ENCODE measurements around the gene G3BP1.
"Not testable (repeated sequence)": the region's sequence is repeated elsewhere in the genome, so short reads cannot be mapped to it uniquely, and the experiment has no call there.

G3BP1 gene

DNA sequence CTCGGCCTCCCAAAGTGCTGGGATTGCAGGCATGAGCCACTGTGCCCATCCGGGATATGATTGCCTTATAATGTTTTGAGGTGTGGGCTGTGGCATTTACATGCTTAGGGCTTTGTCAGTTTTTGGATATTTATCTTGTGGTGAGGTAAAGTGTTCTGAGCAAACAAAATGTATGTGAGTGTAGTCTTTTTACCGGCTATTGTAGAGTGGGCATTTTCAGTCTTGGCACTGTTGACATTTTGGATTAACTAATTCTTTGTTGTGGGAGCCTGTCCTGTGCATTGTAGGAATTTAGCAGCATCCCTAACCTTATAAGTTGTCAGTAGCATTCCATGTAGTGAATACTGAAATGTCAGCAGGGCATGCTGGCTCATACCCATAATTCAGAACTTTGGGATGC is 21.6 kb downstream of the G3BP1 start:
- in situ Hi-C loops (cut with HindIII; ENCODE audit: low sequenced_read_pairs), result no loop called here

GRCh38 chr5:151795426-151795825 is 23.7 kb downstream of the G3BP1 start:
- in situ Hi-C loops (cut with HindIII; ENCODE audit: low sequenced_read_pairs), result no loop called here

DNA sequence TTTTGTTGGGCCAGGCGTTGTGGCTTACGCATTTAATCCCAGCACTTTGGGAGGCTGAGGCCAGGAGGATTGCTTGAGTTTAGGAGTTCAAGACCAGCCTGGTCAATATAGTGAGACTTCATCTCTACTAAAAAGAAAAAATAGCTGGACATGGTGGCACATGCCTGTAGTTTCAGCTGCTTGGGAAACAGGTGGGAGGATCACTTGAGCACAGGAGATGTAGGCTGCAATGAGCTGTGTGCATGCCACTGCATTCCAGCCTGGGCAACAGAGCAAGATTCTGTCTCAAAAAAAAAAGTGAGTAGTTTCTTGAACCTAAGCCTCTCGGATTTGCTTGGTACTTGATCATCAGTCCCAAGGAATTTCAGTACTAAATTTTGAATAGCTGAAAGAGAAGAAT is 26.9 kb downstream of the G3BP1 start:
- in situ Hi-C loops (cut with HindIII; ENCODE audit: low sequenced_read_pairs), result no loop called here

DNA sequence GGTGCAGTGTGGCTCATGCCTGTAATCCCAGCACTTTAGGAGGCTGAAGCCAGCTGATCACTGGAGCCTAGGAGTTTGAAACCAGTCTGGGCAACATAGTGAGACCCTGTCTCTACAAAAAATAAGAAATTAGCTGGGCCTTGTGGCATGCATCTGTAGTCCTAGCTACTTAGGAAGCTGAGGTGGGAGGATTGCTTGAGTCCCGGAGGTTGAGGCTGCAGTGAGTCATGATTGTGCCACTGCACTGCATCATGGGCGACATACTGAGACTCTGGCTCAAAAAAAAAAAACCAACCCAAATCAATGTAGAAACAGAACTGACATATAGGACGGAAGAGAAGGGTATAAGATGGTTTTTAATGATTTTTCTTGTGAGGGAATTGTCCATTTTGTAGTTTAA is 27.7 kb downstream of the G3BP1 start:
- in situ Hi-C loops (cut with HindIII; ENCODE audit: low sequenced_read_pairs), result no loop called here

DNA sequence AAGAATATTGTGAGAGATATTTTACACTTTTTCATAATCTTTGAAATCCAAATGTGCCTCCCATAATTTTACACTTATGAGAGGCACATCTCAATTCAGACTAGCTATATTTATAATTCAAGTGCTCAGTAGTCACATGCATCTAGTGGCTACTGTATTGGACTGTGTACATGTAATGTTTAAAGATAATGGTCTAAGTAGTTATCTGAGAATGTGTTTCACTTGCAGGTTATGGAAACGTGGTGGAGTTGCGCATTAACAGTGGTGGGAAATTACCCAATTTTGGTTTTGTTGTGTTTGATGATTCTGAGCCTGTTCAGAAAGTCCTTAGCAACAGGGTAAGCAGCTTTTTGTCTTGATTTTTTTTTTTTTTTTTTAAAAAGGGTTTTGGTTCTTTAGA is 28.8 kb downstream of the G3BP1 start:
- in situ Hi-C loops (cut with HindIII; ENCODE audit: low sequenced_read_pairs), result no loop called here

- in situ Hi-C loops (cut with HindIII; ENCODE audit: low sequenced_read_pairs), result no loop called here
Measured at GRCh38 chr5:151805414-151806223, 33.9 kb downstream of the G3BP1 start.

DNA sequence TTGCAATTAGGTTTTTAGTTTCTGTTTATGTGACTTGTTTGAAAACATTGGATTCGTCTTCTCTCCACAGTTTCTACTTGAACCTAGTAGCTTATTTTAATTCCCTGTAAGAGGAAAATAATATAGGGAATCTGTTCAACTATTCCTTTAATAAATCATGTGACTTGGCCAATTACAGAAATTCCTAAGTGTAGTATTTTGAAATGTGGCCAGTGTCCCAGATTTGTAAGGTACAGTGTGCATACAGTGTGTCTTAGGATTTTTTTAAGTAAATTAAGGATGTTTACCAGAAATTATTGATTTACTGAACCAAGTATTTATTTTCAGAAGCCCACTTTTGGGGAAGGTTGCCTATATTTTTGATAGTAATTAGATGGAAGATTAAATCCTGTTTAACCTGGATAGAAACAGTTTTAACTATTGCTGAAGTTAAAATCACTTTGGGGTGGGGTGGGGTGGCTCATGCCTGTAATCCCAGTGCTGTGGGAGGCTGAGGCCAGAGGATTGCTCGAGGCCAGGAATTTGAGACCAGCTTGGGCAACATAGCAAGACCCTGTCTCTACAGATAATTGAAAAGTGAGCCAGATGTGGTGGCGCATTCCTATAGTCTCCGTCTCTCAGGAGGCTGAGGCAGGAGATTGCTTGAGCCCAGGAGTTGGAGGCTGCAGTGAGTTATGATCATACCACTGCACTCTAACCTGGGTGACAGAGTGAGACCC is 36.9 kb downstream of the G3BP1 start:
- in situ Hi-C loops (cut with HindIII; ENCODE audit: low sequenced_read_pairs), result no loop called here

DNA sequence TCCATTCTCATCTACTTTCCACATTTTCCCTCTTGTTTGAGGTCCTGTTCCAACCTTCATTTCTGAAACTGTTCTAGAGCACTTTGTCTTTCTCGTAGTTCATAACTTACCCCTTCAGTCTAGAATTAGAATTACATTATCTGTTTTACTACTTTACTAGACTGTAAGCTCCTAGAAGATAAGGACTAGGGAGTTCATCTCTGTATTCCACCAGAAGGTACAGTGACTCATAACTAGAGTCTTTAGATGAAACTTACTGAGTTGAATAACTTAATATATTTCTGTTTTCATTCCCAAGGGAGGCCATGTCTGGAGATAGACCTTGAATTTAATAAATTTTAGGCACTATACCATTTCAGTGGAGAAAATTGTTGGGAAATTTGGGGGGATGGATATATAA is 38.7 kb downstream of the G3BP1 start:
- in situ Hi-C loops (cut with HindIII; ENCODE audit: low sequenced_read_pairs), result no loop called here

DNA sequence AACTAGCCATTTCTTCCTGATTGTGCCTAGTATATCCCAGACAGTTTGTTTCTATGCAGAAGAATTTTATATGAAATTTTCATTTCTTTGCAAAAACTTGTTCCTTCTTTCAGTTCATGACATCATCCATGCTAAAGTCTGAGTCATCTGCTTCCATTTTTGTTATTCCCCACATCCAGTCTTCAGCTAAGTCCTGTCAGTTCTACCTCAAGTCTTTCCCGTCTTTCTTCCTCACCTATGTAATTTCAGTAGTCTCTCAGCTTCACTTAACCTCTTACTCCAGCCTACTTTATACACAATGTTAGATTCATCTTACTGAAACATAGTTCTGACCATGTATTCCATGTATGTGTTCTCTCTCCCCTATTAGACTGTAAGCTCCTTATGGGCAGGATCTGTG is 39.1 kb downstream of the G3BP1 start:
- in situ Hi-C loops (cut with HindIII; ENCODE audit: low sequenced_read_pairs), result no loop called here

- in situ Hi-C loops (cut with HindIII; ENCODE audit: low sequenced_read_pairs), result no loop called here
Measured at GRCh38 chr5:151811593-151812321, 40.0 kb downstream of the G3BP1 start.

GRCh38 chr5:151812757-151813309 is 41.1 kb downstream of the G3BP1 start:
- in situ Hi-C loops (cut with HindIII; ENCODE audit: low sequenced_read_pairs), result no loop called here

GRCh38 chr5:151815051-151815450 is 43.3 kb downstream of the G3BP1 start:
- in situ Hi-C loops (cut with HindIII; ENCODE audit: low sequenced_read_pairs), result no loop called here

GRCh38 chr5:151819830-151820229 is 48.1 kb downstream of the G3BP1 start:
- in situ Hi-C loops (cut with HindIII; ENCODE audit: low sequenced_read_pairs), result no loop called here

- in situ Hi-C loops (cut with HindIII; ENCODE audit: low sequenced_read_pairs), result no loop called here
Measured at GRCh38 chr5:151820271-151820670, 48.5 kb downstream of the G3BP1 start.

- in situ Hi-C loops (cut with HindIII; ENCODE audit: low sequenced_read_pairs), result no loop called here
Measured at GRCh38 chr5:151820903-151821302, 49.1 kb downstream of the G3BP1 start.

- in situ Hi-C loops (cut with HindIII; ENCODE audit: low sequenced_read_pairs), result no loop called here
Measured at GRCh38 chr5:151822141-151822540, 50.4 kb downstream of the G3BP1 start.

DNA sequence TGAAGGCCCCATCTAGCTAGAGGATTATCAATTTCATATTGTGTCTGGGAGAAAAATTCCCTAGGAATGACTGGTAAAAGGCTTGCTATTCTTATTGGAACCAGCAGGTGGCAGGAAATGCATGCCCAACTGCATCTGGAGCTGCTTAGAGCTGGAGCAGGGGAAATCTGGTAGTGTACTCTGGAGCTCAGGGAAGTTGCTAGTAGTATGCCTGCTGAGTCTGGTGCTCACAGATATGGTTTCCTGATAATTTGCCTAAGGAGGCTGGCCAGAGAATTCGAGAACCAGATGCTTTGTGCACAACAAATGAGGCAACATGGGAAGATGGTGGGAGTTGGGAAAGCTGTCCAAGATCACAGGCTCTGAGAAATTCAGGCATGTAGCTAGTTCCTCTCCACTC is 53.7 kb downstream of the G3BP1 start:
- in situ Hi-C loops (cut with HindIII; ENCODE audit: low sequenced_read_pairs), result loop anchor here (5.0 kb wide), 1 partner anchor 312 kb away; no protein-coding TSS in a partner anchor

GRCh38 chr5:151829370-151829769 is 57.6 kb downstream of the G3BP1 start:
- in situ Hi-C loops (cut with HindIII; ENCODE audit: low sequenced_read_pairs), result loop anchor here (5.0 kb wide), 1 partner anchor 308 kb away; no protein-coding TSS in a partner anchor

GRCh38 chr5:151832843-151833242 is 61.1 kb downstream of the G3BP1 start:
- in situ Hi-C loops (cut with HindIII; ENCODE audit: low sequenced_read_pairs), result not testable (repeated sequence)

- in situ Hi-C loops (cut with HindIII; ENCODE audit: low sequenced_read_pairs), result no loop called here
Measured at GRCh38 chr5:151846765-151847164, 75.0 kb downstream of the G3BP1 start.

DNA sequence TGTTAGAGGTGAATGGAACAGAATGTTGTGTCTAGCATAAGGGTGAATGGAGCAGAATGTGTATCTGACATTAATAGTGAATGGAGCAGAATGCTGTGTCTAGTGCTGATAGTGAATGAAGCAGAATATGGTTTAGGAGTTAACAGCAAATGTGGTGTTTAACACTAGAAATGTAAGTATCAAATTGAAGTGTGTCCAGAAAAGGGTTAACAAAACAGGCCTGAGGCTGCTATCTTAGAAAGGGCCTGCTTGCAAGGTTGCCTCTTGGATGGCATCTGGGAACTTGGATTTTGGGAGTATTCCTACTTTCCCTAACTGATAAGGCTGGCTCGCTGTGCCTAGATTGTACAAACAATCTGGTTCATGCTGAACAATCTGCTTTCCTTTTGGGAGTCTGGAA is 76.1 kb downstream of the G3BP1 start:
- in situ Hi-C loops (cut with HindIII; ENCODE audit: low sequenced_read_pairs), result no loop called here

Measured in endothelial cell of hepatic sinusoid (primary cell).